GM18870 (cell line): ENCODE measurements around the gene KCNQ1.

ENCODE experiments used
- ATAC-seq: cut with Tn5 transposase; IDR thresholded peaks from one replicate; pipeline ENCODE4 v1.9.1; 2021; ENCODE audit warnings: moderate library complexity; ENCODE audit not compliant: unreplicated experiment

KCNQ1 gene

DNA sequence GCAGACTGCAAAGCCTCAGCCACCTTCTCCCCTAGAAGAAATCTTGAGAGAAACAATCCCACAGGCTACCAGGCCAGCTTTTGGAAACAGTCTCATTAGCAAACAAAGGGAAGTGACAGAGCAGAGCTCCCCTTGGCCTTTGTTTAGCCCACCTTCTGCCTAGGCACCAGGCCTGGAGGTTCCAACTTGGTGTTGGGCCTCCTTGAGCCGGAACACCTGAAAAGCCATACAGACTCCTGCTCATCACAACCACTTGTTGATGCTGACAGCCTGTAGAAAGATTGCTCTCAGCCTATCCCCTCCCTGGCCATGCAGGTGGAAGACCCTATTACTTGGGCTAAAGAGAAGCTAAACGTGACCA, 228.4 kb downstream of the KCNQ1 start:
- ATAC-seq, result no peak

DNA sequence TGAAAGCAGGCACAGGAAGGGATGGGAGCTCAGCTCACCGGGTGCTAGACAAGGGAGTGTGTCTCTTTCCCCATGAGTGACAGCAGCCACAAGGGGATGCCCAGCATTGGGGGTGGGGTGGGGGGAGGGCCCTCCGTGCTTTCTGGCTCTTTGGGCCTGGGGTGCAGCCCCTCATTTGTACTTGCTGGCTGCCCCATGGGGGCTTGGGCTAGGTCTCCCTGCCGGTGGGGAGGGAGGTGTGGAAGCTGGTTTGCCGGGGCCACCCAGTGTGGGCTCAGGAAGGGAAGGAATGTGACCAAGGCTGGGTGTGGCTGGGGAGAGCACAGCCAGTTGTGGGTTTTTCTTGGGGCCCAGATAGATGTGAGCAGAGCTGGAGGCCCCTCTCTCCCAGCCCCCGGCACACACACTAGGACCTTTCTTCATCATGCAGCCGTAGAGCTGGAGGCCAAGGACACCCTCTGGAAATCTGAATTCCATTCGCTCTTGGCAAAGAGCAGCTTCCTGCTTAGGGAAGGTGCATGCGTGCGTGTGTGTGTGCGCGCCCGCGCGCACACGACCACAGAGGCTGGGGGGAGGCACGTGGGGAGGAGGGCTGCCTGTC, 229.2 kb downstream of the KCNQ1 start:
- ATAC-seq, result no peak

DNA sequence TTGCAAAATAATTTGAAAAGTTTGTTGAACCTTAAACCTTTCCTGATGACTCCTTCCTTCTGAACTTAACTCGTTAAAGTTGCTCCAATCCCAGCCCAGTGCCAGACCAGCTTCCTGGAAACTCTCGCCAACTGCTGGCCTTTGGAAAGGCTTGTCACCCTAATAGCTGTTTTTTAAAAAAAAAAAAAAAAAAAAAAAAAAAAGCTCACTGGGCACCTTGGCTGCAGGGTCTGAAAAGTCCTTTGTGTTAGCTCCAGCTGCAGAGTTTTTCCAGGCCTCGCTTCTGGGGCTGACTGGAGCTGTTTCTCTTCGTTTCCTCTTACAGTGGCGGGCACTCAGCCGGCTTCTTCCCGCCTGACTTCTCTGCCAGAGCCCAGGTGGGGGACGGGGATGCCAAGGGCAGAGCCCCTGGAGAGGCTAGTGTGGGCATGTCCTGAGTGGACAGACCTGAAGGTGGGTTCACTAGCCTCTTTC, 229.9 kb downstream of the KCNQ1 start:
- ATAC-seq, result no peak

DNA sequence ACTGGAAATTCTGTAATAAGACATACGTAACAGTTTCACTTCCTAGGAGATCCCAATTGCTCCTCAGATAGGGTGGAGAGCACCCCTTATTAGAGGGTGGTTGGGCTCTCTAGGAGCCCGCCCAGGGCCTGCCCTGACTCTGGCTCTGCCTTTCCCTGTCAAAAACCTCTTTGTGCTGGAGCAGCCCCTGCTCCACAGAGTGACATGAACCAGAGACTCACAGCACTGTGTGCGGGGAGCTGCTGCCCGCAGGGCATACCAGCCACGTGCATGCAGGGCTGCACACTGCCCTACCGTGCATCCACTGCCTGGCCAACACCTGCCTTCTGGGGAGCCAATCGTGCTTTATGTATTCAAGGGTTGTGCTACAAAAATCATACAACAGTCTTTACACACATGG, 230.7 kb downstream of the KCNQ1 start:
- no peak for ATAC-seq

DNA sequence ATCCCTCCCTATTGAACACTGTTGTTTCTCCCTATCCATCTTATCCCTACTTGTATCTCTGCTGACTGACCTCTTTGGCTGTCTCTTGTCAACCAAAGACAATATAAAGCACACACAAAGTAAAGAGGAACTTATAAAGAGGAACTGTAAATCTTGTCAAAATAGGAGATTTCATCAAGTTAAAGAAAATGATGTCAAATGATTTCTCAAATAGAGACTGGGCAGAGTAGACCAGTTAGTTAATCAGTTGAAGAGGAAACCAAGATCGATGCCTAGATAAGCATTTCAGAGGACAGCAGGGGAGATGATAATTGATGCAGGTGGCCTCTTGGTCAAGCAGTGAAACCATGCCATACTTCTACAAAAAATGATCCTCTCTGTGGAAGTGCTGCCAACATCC, 232.3 kb downstream of the KCNQ1 start:
- peak; percentile 55 for ATAC-seq

DNA sequence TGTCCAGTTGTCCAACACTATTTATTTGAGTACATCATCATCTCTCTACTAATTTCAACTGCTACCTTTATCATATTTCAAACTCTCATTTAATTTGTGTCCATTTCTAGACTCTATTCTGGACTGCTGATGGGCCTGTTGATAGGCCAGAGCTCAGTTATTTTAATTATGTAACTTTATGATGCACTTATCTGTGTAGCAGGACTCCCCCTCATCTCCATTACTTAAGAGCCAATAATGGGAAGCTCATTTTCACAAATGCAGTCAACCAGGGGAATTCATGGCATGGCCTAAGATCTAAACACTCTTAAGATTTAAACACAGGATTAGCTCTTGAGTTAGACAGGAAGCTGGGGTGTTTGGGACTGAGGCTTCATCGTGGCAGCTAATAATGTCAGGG, 233.6 kb downstream of the KCNQ1 start:
- ATAC-seq, result no peak

DNA sequence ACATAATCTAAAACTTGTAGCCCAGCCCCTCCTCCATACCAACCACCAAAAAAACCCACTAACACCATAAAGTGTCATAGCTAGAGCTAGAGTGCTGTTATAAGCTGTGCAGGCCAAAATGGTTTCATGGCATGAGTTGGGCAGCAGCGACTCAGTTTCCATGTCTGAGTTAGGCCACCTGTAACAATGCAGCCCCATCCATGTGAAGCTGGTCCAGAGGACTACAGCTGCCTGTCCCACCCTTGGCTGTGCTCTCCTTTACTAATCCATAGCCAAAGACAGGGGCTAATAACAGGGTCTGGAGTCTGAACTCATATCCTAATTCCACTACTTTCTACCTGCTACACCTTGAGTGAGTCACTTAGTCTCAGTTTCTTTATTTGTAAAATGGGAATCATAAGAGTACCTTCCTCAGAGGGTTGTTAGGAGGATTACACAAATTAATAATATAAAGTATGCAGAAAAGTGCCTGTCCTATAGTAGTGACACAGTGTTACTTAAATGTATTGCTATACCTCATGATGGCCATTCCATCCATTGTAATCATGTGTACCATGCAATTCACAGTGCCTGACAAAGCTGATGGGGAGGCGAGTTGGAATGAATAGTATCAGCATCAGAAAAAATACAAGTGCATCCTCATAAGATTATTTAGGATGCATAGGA, 234.3 kb downstream of the KCNQ1 start:
- ATAC-seq, result no peak

DNA sequence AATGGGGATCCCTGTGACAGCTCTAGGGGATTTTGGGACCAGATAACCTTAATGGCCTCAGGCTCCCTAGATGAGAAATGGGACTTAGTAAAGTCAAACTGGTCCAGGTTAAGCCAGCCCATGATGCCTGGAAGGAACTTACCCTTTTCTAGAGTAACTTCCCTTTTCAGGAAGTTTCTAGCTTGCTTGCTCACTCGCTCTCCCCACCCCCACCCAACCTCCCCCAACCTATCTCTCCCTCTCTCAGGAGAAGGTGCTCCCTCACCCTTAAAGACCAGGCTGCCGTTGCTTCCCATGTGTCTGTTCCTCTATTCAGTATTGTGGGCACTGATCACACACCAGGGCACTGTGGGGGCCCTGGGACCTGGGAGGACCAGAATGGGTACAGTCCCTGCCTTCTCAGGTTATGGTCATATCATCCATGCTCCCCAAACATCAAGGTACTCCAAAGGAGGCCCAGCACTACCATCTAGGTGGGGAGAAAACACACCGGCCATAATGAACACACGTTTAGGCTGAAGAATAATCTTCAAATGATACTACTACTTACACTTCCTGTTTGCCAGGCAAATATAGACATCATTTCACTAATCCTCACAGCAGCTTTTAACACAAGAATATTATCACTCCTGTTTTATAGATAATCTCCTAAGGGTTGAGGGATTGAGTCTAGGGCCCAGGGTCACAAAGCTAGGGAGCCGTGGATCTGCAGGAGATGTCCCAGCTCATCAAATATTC, 236.8 kb downstream of the KCNQ1 start:
- ATAC-seq, result no peak

DNA sequence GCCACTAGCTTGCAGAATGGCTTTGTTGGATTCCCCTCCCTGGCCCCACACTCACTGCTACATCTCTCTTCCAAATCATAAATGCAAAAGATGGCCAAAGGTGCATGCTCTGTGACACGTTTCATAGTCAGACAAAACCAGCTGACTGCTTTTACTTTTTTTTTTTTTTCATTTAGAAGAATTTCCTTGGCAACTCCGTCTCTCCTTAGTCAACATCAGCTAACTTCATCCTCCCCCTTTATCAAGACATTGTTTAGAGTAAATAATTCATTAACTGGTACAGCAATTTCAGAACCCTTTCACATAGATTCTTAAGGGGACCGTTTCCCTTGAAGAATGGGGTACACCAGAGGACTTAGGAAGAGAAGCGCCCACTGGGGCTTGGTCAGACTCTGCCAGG, 239.0 kb downstream of the KCNQ1 start:
- ATAC-seq, result no peak

DNA sequence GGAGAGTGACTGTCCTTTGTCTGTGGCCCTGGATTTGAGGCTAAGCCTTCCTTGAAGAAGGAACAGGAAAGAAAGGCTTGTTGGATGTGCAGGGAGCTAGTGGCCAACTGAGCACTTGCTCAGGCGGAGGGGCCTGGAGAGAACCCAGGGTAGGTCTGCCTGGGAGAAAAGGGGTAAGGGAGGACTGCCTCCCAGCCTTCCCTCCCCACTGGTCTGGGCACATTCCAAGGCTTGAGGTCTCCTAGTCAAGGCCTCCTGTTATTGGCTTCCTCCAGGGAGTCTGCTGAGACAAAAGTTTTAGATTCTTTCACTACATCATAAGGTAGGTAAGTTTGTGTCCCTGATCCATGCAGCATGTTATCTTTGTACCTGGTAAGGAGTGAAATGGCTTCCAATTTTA, 239.8 kb downstream of the KCNQ1 start:
- ATAC-seq, result no peak

DNA sequence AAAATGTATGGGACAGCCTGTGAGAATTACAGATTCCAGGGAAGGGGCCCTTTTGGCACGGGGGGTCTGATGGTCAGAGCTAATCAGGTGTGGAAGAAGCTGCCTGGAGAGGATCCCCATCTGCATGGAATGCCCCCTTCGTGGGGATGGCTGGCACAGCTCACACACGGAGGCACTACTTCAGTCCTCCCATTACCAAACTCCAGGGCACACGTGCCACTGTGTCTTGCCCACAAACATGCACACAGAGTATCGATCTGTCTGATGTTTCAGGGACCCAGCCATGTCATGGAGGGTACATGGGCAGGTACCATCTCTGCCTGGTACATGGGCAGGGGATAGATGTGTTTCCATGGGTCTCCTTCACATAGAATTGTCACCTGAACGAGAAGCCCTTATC, 240.2 kb downstream of the KCNQ1 start:
- no peak for ATAC-seq

DNA sequence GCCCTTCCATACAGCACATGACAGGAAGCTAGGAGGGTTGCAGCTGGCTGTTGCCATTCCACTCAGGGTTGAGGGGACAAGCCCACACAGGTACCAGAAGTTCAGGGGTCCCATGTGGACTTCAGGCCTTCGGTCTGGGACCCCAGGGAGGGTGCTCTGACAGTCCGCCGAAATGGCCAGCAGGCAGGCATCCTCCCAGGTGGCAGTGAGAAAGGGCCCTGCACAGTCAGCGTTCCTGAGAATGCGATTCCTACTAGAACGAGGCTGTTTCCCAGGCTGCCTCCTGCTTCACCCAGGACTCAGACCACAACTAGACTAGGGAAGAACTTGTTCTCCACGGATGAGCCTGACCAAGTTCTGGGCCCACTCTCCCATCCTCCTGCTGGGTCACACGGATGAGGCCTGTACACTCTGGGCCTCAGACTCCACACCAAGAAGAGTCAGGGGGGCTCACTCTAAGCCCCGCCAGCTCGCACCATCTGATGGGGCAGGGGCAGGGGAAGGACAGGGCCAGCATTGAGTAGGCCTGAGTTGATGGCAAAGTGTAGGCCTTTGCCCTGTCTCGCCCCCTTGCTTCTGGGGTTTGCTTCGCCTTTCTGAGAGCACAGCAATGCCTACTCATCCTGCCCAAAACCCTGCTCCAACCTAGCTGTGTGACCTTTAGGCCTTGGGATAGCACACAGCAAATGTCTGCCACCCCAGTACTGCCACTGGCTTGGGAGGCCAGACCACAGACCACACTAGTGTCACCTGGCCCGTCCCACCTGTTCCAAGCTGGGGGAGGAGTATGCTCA, 241.0 kb downstream of the KCNQ1 start:
- no peak for ATAC-seq

DNA sequence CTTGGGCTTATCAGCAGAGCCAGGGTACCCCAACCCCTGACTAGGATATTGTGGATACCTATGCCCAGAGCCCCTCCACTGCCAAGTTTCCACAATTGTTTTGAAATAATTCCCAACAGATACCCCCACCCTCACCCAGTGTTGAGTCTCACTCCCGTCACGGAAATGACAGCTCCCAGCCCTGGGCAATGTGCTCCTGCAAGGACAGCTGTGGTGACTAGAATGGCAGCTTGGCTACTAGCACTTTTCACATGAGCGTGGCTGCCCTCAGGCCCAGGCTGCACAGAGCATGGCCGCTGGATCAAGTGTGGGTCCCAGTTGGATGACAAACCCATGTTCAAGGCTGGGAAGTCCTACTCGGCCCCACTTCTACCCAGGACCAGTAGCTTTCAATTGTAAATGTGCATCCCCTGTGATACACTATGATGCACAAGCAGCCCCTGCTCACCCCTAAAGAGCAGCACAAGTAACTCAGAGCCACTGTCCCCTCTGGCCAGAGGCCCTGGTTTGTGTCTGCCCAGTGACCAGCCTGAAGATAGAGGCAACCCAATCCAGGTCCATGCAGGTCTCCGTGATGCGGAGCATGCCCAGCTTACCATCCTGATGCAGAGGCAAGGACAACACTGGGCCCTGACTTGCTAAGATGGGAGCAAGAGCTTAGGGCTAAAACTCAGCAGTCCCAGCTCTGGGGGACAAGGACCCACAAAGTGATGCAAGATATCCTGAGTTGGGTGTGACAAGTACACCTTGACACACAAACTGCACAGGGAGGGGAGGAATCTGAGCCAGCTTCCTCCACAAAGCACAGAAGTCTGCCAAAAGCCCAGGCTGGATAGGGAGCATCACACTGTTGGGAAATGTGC, 241.8 kb downstream of the KCNQ1 start:
- no peak for ATAC-seq

DNA sequence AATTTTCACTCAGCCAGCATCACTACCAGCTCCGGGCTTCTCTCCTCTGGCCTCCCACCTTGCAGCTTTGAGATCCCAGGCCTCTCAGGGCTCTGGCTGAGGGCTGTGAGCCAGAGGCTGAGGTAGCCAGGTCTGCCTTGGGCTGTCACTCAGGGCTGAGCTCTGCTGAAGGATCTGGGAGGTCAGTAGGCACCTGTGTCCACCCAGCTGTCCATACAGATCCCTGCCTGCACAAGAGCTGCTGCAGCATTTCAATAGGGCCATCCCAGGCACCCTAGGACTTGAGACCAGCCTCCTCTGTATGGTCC, 242.4 kb downstream of the KCNQ1 start:
- no peak for ATAC-seq

DNA sequence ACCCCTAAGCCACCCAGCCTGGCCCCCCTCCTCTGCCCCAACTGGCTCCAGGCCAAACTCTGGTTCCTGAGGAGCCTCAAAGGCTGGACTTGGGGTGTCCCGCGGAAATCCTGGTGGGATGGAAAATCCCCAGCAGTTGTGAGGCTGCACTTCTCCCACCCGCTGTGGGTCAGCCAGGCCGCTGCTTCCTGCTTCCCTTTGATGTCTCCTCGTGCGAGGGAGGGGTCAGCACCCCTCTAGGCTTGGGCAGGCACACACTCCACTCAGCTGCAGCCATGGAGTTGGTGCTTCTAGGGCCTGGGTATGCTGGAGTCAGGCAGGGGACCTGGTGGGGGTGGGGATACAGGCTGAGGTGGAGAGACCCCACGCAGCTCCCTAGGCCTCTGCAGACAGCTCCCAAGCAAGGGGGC, 243.0 kb downstream of the KCNQ1 start:
- ATAC-seq, result no peak

DNA sequence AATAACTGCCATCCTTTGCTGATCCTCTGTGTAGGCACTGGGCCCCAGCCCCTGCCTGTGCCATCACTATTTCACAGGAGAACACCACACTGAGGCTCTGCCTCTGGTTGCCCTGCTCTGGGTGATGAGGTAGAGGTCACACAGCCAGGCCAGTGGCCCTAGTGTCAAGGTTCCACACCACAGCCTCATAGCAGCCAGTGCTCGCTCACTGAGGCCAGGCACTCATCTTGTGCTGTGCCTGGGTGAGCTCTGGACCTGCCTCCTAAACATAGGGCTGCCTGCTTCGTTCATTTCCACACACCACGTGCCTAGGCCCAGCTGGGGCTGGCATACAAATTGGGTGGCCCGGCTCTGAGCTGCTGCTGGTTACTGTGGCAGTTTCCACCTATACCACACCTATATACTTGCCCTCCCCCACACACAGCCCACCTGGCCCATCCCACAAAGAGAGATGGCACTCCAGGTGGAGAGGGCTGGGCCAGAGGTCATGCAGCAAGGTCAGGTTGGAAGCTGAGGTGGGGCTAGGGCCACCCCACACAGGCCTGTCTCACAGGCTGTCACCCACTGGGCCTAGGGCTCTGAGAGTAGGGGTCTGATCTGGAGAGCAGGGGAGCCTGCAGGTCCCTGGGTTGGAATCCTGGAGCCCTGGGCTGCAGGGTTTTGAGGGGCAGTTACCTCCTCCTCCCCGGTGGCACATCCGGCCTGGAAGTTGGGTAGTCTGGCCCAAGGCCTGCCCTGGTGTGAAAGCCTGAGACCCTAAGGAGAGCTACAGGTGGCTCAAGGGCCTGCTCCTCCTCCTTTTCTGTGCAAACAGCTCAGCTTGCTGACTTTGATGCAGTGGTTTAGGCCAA, 243.8 kb downstream of the KCNQ1 start:
- ATAC-seq, result no peak

DNA sequence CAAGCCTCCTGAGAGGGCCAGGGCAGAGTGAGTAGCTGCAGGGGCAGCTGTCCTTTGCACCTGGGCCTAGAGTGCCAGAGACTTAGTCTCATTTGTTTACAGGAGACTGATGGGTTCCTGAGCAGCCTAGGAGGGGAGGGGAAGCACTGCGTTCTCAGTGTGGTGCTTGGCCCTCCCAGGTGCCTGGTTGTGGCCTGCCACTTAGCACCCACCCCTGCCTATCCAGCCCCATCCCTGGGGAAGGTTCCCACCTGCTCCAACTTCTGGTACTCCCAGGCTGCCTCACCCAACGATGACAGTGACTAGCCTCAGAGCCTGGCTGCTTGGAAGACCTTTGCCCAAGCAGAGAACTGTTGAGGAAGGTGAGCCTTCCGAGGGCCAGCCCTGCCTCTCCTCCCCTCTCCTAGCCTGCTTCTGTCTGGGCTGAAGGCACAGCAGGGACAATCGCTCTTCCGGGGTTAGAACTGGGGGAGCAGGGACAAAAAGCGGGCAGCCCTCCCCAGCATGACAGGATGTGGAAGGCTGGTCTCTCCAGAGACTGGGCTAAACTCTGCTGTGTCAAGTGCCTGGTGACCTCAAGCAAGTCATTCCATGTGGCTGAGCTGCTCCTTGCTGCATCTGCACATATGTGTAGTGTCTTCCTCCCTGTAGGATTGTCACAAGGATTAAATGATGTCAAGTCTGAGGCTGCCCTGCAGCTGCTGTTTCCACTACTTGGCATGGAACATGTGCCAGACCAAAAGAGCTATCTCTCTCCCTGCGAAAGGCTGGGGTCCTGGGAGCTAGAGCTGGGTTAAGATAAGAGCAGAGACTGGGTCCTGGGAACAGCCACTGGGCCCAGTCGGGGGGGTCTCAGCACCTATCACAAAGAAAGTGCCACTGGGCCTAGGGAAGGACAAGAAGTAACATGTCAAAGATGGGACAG, 245.1 kb downstream of the KCNQ1 start:
- ATAC-seq, result no peak

DNA sequence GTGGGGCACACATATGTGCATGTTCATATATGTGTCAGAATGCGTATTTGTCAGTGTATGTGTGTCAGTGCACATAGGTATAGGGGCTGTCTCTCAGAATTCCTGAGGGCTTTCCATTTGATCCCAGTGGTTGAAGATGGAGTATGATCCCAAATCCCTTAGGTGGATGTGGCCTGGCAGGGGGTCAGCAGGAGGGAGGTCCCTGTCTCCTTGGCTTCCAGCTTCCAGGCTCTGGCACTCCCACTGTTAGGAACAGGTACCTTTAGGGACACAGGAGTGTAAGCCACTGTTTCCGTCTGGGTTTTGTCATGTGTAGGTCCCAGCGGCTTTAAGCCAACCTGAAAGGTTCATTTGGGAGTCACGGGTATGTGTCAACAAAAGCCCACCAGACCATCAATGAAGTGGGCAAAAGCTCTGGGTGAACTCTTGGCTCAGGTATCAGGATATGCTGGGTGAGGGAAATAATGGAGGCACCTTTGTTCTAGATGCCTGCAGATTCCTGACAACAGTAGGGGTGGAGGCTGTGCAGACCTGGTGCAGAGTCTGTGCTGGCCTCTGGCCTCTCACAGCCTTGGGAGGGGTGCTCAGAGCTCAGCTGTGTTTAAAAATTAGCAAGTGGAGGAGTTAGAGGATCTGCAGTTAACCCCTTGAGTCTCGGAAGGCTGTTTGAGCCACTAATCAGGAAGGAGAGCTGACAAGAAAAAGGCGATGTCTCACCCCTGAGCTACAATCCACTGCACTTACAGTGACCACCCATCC, 246.0 kb downstream of the KCNQ1 start:
- ATAC-seq, result no peak
